Adipose tissue (tissue), 3 donors: Measurements from ENCODE around the gene ADAM33. TPM values are rescaled to one million over a fixed set of nuclear protein-coding genes. Genes with fewer than 3 reads are reported as not detected.

Experiments
- H3K27ac ChIP-seq: one replicate; pipeline ENCODE4 v1.5.1; 2013; ENCODE audit warnings: low read depth, low read length
- WGBS, 3 donors: extraction: QIAGEN DNeasy Blood & Tissue Kit; methylation state at CpG; one replicate each; pipeline ENCODE4 v1.1.7; 2013; 5-methylcytosine and 5-hydroxymethylcytosine counted together
- polyA plus RNA-seq, 3 donors: library from polyadenylated mRNA; stranded (reverse); fragments of 200-250 nt; gene quantifications; one replicate each; pipeline ENCODE4 v1.2.3, GENCODE V29; 2013
- donor health status: healthy with polysubstance abuse.
- donor health status: Bipolar disorder and iron deficiency.
- donor health status: healthy.

The ADAM33 gene
- polyA plus RNA-seq, 3 donors = 3.8 to 63.0 (median 24.2) TPM

DNA sequence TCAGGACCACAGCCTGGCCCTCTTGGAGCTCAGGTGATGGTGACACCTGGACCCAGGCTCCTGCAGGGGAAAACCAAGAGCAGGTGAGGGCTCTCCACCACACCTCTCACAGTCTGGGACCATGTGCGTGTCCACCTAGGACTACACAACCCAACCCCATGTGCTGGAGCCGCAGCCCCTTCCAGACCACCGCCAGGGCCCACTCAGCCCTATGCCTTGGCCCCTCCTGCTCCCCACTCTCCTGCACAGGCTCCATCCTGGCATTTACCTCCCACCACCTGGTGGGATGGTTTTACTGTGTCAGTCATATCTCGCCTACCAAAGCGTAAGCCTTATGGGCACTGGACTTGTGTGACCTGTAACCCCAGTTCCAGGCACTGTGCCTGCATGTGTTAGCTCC is 13.1 kb upstream of the ADAM33 start:
- WGBS, 3 donors = 91 to 94% (median 94%) methylated on average over 5 of the region's 5 CpGs

DNA sequence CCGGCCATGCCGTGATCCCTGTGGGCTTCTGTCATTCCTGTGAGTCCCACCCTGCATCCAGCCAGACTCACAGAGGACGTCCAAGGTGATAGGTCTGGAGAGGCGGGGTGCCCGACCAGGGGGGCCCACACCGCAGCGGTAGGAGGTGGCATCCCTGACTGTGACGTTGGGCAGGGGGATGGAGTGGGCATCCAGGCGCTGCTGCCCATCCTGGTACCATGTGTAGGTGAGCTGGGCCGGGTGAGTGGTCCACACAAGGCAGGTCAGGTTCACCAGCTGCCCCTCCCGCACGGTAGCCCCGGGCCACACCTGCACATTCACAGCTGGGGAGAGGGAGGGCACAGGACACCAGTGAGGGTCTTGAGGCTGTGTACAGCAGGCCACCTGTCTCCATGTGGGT is 11.6 kb upstream of the ADAM33 start:
- 84 to 94% (median 91%) methylated on average over 13 of the region's 13 CpGs for WGBS, 3 donors
- H3K27ac ChIP-seq = no peak overlapping the region

More for the DNA sequence above, 13.1 kb upstream of the ADAM33 start:
- no peak overlapping the region for H3K27ac ChIP-seq

DNA sequence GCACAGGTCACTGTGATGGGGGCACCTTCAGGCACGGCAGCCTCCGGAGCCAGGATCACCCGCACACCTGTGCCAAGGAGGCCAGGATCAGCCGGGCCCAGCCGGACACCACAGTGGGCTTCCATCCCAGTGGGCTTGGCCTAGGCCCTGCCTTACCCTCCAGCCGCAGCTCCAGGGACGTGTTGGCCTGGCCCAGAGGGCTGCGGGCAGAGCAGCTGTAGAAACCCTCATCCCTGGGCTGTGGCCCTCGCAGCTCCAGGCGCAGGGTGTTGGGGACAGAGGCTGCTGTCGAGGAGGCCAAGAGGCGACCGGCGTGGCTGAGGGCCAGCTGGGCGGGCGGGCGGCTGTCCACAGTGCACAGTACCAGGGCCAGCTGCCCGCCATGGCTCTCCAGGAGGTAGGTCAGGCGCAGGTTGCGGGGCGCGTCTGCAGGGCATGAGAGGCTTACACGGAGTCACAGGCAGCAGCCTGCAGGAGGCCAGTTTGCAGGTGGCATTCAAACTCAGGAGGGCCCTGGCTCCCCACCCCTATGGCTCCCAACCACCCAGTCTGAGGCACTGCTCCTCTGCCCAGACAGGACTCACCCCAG is 11.0 kb upstream of the ADAM33 start:
- H3K27ac ChIP-seq = no peak overlapping the region
- WGBS, 3 donors = 92 to 93% (median 92%) methylated on average over 19 to 23 of the region's 23 CpGs

DNA sequence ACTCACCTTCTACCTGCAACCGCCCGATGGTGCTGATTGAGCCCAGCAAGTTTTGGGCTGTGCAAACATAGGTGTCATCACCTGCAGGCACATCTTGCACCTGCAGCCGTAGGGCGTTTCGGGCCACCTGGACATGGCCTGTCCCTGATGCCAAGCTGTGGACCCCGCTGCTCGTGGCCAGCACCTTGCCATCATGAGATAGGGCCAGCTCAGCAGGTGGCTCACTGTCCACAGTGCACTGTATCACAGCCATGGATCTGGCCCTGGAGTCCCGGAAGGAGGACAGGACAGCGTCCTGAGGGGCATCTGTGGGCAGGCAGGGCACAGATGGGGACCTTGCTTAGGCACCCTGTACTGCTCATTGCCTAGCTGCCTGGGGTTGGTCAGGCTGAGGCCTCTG is 10.1 kb upstream of the ADAM33 start:
- 80 to 95% (median 88%) methylated on average over 9 of the region's 9 CpGs for whole genome bisulfite sequencing, 3 donors
- no peak overlapping the region for H3K27ac ChIP-seq

DNA sequence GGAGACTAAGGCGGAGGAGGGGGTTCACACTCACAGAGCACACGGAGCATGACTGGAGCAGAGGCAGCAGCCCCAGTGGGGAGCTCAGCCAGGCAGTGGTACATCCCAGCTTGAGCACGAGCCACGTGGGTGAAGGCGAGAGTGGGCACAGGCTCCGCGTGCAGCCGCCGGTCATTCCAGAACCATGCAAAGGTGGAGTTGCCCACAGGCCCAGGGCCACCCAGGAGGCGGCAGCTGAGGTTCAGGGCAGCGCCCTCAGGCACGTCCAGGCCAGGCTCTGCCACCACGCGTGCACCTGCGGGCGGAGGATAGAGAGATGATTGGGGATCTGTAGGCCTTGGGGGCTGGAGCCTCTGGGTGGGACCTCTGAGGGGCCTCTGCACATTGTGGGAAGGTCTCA is 9.5 kb upstream of the ADAM33 start:
- WGBS, 3 donors = 90 to 94% (median 90%) methylated on average over 16 of the region's 16 CpGs
- no peak overlapping the region for H3K27ac ChIP-seq

DNA sequence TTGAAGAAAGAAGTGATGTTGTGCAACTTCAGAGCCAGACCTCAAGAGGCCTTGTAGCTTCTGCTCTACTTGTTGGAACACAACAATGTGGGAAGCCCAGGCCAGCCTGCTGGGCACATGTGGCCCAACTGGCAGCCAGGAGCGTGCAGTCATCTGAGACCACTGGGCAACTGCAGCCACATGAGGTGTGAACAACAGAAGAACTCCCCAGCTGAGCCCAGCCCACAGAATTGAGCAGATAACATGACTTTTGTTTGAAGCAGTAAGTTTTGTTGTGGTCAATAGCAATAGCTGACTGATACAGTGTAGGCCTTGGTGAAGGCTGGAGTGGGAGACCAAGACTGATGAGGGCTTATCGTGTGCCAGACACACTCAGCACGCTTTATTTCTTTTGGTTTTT is 8.6 kb upstream of the ADAM33 start:
- H3K27ac ChIP-seq = no peak overlapping the region
- WGBS, 3 donors = 97 to 100% (median 98%) methylated on average over 3 of the region's 3 CpGs

DNA sequence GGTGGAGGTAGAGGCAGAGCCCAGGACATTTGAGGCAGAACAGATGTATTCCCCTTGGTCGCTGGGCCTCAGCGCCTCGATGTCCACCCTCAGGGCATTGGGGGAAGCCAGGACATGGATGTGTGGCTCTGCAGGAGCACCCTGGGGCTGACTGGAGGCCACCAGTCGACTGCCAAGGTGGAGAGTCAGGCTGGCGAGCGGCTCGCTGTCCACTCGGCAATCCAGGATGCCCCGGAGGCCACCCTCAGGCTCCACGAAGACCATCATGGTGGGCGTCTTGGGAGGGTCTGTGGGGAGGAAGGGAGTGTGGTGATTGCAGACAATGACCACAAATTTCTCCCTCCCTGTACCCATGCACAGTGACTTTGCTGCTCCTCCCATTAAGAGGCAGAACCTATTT is 8.2 kb upstream of the ADAM33 start:
- H3K27ac ChIP-seq = no peak overlapping the region

DNA sequence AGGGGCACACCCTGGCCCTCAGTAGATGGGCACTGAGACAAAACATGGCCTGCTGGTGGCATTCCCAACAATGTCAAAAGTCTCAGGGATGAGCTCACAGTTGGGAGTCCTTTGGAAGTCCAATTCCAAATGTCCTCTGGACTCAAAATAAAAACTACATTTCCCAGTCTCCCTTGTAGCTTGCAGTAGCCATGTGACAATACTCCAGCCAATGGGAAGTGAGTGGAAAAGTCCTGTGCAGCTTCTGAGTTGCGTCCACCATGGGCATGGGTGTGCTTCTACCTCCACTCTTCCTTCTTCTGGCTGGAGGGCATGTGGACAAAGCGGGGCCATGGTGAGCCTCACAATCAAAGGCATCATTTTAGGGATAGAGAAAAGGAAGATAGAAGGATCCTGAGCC is 5.8 kb upstream of the ADAM33 start:
- peak overlapping the region; percentile 1 for H3K27ac ChIP-seq
- 58 to 64% (median 60%) methylated on average over 2 of the region's 2 CpGs for WGBS, 3 donors

More for the DNA sequence above, 8.2 kb upstream of the ADAM33 start:
- WGBS, 3 donors = 81 to 95% (median 90%) methylated on average over 11 of the region's 11 CpGs

DNA sequence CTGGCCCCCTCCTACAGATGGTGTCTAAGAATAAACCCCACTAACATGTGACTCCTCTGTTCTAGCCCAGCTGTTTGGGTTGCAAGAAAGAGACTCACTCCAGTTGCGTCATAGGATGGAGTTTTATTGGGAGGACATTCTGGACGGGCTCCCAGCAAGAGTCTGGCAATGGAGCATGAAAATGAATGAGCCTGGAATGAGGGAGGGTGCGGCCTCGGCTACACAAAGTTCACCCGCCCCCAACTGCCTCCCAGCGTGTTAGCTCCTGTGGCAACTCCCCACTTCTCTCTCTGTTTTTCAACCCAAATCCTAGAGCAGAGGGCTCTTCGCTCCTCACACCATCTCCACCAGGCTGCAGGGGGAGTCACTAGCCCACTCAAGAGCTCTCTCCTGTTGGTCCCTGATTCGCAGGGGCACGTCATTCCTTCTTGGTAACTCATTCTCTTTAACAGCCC is 5.1 kb upstream of the ADAM33 start:
- H3K27ac ChIP-seq = no peak overlapping the region
- 33 to 44% (median 41%) methylated on average over 9 of the region's 9 CpGs for WGBS, 3 donors

DNA sequence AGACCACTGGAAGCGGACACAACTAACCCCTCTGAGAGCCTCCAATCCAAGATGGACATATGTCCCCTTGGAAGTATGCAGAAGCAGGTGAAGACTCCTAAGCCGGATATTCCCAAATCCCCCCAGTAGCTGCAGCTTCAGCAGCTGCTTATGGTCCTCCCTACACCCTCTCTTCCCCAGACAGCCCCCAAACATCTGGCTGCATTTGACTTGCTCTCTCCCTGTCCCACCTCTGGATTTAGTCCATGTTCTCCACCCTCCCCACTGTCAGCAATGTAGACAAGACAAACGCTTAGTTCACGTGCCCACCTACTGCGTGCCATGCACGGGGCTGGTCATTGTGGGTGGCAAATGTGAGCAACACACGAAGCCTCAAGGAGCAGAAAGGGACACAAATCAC is 4.6 kb upstream of the ADAM33 start:
- 62 to 72% (median 65%) methylated on average over 7 of the region's 7 CpGs for WGBS, 3 donors
- H3K27ac ChIP-seq = no peak overlapping the region

DNA sequence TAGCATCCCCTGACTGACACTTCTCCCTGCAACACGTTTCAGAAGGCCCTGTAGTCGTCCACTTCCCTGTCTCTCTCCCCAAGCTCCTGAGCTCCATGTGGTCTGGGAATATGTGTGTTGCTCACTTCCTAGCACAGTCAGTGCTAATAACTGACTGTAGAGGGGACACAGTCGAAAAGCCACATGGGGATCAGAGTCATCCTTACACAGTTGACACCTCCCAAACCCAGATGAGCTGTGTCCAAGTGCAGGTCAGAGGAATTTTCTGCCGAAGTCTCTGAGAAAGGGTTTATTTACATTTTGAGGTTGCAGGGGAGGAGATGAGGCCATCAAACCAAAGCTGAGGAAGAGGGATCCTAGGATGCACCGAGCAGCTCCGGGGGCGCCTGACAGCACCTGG is 3.5 kb upstream of the ADAM33 start:
- no peak overlapping the region for H3K27ac ChIP-seq

DNA sequence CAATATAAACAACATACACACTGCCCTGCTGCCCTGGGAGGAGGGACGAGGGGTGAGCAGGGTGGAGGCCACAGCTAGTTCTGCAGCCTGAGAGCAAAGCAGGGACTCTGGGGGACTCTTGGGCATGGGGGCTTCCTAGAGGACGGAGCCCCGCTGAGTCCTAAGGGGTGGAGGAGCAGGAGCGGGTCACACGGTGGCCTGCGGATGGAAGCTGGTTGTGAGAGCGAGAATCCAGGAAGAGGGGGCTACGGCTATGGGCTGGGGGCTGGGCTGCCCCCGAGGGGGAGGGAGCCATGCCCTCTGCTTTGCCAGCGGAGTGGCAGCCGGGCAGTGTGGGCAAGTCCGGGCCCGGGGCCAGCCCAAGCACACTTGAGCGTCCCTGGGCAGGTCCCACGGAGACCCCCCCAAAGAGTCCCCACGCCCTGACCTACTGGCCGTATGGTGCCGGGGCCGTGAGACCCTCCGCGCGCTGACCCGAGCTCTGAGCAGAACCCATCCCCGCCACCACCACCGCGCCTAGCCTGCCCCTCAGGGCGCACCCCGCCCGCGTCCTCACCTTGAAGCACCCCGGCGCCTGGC is 369 bp downstream of the ADAM33 start:
- H3K27ac ChIP-seq = no peak overlapping the region
- 8 to 14% (median 9%) methylated on average over 28 to 32 of the region's 32 CpGs for WGBS, 3 donors

More for the DNA sequence above, 3.5 kb upstream of the ADAM33 start:
- WGBS, 3 donors = 48 to 73% (median 69%) methylated on average over 7 of the region's 7 CpGs

DNA sequence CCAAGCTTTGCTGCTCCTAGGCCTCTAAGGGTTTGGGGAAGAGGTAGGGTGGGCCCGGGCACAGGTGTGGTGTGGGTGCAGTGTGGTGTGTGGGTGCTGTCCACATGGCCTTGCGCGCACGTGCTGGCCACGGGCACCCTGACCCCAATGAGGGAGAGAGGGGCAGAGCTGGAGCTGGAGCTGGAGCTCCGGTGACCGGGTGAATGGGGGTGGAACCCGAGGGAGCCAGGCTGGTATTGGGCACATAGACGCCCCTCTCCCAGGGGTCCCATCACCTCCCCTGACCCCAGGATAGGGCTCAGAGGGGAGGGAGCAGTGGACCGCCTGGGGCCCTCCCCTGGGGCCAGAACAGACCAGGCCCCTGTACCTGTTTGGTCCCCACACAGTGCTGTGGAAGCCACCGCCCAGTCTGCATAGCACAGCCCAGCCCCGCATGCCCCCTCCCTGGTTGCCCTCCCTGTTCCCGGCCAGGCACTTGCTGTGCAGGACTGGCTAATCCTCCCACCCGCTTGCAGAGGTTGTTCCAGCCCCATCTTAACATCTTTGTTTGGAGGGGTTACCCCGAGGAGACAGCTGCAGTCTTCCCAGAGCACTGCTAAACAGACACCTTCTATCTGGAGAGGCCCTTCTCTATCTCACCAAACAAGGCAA is 984 bp downstream of the ADAM33 start:
- WGBS, 3 donors = 58 to 73% (median 61%) methylated on average over 13 to 15 of the region's 15 CpGs
- H3K27ac ChIP-seq = no peak overlapping the region

DNA sequence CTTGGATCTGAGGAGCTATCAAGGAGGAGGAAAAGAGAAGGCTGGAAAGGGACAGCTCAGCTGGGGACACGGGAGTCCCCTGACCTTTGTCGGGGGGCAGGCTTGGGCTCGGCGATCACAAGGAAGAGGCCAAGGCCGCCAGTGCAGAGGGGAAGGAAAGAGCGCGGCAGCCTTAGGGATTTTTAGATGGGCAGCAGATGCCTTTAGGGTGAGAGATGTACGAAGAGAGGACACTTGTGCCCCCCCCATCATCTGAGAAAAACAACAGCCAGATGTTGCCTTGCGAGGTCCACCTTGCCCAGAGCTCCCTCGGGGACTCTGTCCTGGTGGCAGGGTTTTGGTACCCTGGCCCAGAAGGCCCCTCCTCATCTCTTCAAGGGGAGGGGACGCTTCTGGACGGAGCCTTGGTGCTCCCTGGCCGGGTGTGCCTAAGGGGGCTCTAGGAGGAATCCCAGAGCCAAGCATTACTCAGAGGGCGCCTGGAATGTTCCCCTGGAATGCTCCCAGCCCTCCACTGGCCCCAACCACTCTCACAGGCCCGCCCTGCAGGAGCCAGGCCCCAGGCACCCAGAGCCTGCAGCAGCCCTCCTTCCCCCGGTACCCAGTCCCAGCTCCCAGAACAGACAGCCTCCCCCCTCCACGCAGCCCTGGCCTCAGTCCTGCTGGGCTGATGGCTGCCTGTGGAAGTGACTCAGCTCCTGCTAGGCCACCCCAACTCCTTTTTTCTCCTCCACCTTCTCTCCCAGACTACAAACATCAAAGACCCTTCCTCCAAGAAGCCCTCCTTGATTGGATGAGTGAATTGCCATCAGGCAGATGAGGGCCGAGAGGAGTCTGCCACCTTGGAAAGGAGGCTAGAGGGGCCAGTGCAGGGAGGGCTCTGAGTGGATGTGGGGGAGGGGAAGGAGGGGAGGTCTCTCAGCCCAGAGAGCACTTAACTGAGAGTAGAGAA is 1.8 kb downstream of the ADAM33 start:
- 47 to 77% (median 52%) methylated on average over 18 of the region's 18 CpGs for WGBS, 3 donors
- peak overlapping the region; percentile 3 for H3K27ac ChIP-seq

DNA sequence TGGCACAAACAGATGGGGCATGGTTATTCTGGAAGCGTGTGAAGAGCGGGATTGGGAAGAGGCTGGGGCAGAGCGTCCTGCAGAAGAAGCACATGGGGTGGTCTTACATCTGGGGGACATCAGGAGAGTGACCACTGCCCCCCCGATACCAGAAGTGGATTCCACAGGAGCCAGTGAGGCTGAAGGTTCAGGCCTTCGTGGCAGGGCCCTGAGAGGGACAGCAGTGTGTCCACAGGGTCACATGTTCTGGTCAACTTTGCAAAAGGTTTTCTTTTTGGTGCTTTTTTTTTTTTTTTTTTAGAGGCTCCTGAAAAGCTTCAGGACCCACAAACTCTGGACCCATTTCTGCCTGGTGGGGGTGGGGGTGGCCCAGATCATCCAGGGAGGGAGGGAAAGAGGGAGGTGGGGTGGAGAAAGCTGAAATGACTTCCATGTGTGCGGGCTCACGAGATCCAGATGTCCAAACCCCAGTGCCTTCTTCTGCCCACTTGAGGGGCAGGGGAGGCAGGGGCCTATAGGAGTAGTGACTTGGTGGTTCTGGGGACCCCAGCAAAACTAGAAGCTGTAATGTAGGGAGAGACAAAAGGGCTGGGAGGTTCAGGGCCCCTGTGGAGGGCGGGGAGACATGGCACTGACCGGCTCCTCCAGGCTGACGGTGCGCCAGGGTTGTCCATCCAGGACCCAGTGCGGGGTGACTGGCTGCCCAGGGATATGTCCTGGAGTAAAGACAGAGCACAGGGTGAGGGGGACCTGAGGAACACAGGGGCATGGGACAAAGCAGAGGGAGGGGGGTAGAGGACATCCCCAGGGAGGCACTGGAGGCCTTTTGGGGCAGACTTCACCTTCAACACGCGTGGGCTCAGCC is 2.7 kb downstream of the ADAM33 start:
- 71 to 79% (median 78%) methylated on average over 14 of the region's 14 CpGs for WGBS, 3 donors
- H3K27ac ChIP-seq = no peak overlapping the region

DNA sequence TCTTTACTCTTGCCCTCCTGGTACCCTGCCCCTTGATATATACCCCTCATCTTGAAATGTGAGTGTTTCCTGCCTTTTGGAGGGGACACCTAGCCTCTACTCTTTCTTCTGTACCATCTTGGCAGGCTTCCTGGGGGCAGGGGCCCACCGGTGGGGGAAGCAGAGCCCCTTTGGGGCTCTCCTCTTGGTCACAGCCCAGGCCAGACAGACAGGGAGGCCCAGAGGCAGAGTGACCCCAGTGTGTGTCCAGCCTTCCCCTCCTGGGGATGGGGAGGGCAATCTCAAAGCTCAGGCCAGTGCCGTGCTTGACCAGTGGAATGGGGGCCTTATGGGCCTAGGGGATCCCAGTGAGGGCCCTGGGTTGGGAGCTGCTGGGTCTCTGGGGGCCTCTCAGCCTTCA is 3.6 kb downstream of the ADAM33 start:
- WGBS, 3 donors = 54 to 69% (median 60%) methylated on average over 2 of the region's 2 CpGs

DNA sequence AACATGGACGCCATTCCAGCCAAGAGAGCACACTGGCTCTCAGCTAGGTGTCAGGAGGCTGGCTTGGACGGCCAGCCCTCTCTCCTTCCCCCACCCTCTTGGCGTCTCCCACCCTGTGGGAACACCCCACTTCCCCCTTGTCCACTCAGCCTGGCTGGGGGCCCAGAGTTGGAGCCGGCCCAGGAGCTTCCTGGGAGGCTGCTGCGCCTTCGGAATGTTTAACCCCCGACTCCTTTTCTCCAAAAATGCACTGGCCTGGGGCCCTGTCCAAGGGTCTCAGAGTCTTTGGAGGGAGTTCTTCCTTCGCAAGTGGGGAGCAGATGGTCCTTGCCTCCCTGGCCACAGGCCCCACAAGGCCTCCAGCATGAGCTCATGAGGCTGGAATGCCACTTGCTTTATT is 4.1 kb downstream of the ADAM33 start:
- WGBS, 3 donors = 44 to 65% (median 44%) methylated on average over 8 of the region's 8 CpGs
- no peak overlapping the region for H3K27ac ChIP-seq

More for the DNA sequence above, 3.6 kb downstream of the ADAM33 start:
- H3K27ac ChIP-seq = no peak overlapping the region
